Measurements from ENCODE around the gene MEI1.

Gene MEI1

GRCh38 chr22:41808400-41808799 lies 109.1 kb downstream of the MEI1 start:
- POLR2A ChIA-PET: interaction anchor here (0.6 kb wide), 1 partner anchor 24 kb away, joined by 4 read pairs; the partner anchor contains the start of gene SREBF2
- no peak for TF ChIP-seq CTCF (IDR thresholded peaks at IDR 0.05; ENCODE audit: control extremely low read depth, extremely low read depth, low read depth, missing control alignments)
- DNase-seq (ENCODE audit: extremely low spot score): no peak
- CTCF ChIA-PET: interaction anchor here (0.6 to 1.7 kb wide), 7 partner anchors 8 to 111 kb away, joined by 3 to 5 read pairs (median 3); partner anchors contain the start of genes CCDC134 and SREBF2

GRCh38 chr22:41810022-41810421 lies 110.7 kb downstream of the MEI1 start:
- DNase-seq (ENCODE audit: extremely low spot score): no peak
- ChIA-PET CTCF (interaction anchor here (0.8 to 3.0 kb wide), 3 partner anchors 9 to 113 kb away, joined by 3 to 9 read pairs (median 3); partner anchors contain the start of gene CCDC134), POLR2A (interaction anchor here (0.7 kb wide), 1 partner anchor 65 kb away, joined by 5 read pairs; no protein-coding TSS in a partner anchor)
- no peak for TF ChIP-seq CTCF (IDR thresholded peaks at IDR 0.05; ENCODE audit: control extremely low read depth, extremely low read depth, low read depth, missing control alignments)

- ChIA-PET CTCF (interaction anchor here (1.0 to 1.9 kb wide), 3 partner anchors 9 to 116 kb away, joined by 4 to 6 read pairs (median 4); partner anchors contain the start of gene CCDC134), POLR2A (no interaction called here)
- no peak for TF ChIP-seq CTCF (IDR thresholded peaks at IDR 0.05; ENCODE audit: control extremely low read depth, extremely low read depth, low read depth, missing control alignments)
- DNase-seq (ENCODE audit: extremely low spot score): no peak
Measured at GRCh38 chr22:41812805-41813545, 113.7 kb downstream of the MEI1 start.

GRCh38 chr22:41813726-41814410 lies 114.6 kb downstream of the MEI1 start:
- DNase-seq (ENCODE audit: extremely low spot score): no peak
- ChIA-PET CTCF (interaction anchor here (0.8 to 1.9 kb wide), 5 partner anchors 9 to 127 kb away, joined by 3 to 6 read pairs (median 4); partner anchors contain the start of gene CCDC134), POLR2A (no interaction called here)
- no peak for TF ChIP-seq CTCF (IDR thresholded peaks at IDR 0.05; ENCODE audit: control extremely low read depth, extremely low read depth, low read depth, missing control alignments)

GRCh38 chr22:41815716-41816115 lies 116.4 kb downstream of the MEI1 start:
- no peak for TF ChIP-seq CTCF (IDR thresholded peaks at IDR 0.05; ENCODE audit: control extremely low read depth, extremely low read depth, low read depth, missing control alignments)
- POLR2A ChIA-PET: no interaction called here

GRCh38 chr22:41816241-41816640 lies 116.9 kb downstream of the MEI1 start:
- ChIA-PET CTCF (interaction anchor here (1.7 to 3.7 kb wide), 3 partner anchors 11 to 125 kb away, joined by 4 to 14 read pairs (median 6); no protein-coding TSS in a partner anchor), POLR2A (no interaction called here)
- no peak for TF ChIP-seq CTCF (IDR thresholded peaks at IDR 0.05; ENCODE audit: control extremely low read depth, extremely low read depth, low read depth, missing control alignments)
- DNase-seq (ENCODE audit: extremely low spot score): no peak

More at GRCh38 chr22:41815716-41816115, 116.4 kb downstream of the MEI1 start:
- CTCF ChIA-PET: interaction anchor here (1.2 to 3.7 kb wide), 4 partner anchors 12 to 125 kb away, joined by 4 to 14 read pairs (median 5); partner anchors contain the start of gene CCDC134
- DNase-seq (ENCODE audit: extremely low spot score): no peak

Data from GM10248 (cell line).